ENCODE data around the gene NRAP. TPM values are rescaled to one million over a fixed set of nuclear protein-coding genes. Genes with fewer than 3 reads are reported as not detected.

The NRAP gene
- total and polyA plus RNA-seq, 2 of the 8 experiments (the other 6 are each of a cell fraction or from before 2014, with no cell fraction given) = not detected

DNA sequence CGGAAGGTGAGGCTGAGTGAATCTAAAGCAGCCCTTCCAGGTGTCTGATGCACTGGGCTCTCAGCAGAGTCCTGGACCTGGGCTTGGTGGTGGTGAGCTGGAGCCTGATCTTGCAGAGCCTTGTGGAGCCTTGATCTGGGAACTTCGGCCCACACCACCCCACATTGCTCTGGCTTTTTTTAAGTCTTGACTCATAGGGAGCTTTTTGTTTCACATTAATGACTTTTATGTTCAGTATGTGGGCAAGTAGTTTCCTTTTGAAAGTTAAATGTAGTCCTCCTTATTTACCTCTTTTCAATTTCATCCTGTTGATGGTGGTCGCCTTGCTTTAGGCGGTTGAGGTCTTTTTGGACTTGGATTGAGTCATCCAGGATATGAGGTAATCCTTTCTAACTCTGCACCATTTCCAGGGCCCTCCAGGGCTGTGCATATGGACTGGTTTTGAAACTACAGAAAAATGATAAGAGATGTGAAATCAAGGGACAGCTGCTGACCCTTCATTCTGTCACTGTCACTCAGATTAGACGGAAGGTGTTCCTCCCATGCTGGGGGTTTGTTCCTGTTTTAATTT is 2.9 kb upstream of the NRAP start:
- DNase-seq (ENCODE audit: low read depth in 1 of 2, low spot score in 2 of 2) (no peak), FAIRE-seq (no peak)
- Histone ChIP-seq H3K36me3 (ENCODE audit: control insufficient read depth in 2 of 4, insufficient read depth in 4 of 4, low read length in 3 of 4) (no peaks in the 10 kb centered on the region), H2AK5ac (ENCODE audit: low read depth, low read length) (no peak overlapping the region), H3K14ac (ENCODE audit: insufficient read length) (no peak overlapping the region), H4K20me1 (replicated peaks in 1 of 2; ENCODE audit: control insufficient read depth in 1 of 2, insufficient read depth in 2 of 2, low read length in 2 of 2) (no peaks in the 10 kb centered on the region), H2BK120ac (replicated peaks; ENCODE audit: low read depth, low read length) (no peak overlapping the region), H3K79me1 (ENCODE audit: low read depth, low read length) (no peaks in the 10 kb centered on the region), H3K27ac (ENCODE audit: low read depth, low read length) (no peak overlapping the region), H3K4me3 (ENCODE audit: extremely low read depth in 1 of 4, insufficient read depth in 2 of 4, low read depth in 3 of 4, low read length in 4 of 4) (no peak overlapping the region), H4K8ac (ENCODE audit: extremely low read depth, insufficient read depth, low read length) (no peak overlapping the region), H3K23me2 (ENCODE audit: low read depth, low read length) (no peaks in the 10 kb centered on the region), H3K23ac (ENCODE audit: insufficient read length) (no peak overlapping the region), H3K56ac (replicated peaks; ENCODE audit: insufficient read length, low read depth, low read length) (no peak overlapping the region), H2BK15ac (ENCODE audit: low read length) (no peak overlapping the region), H3K27me3 (replicated peaks in 1 of 4; ENCODE audit: control insufficient read depth in 3 of 4, extremely low read depth in 1 of 4, insufficient read depth in 3 of 4, low read length in 3 of 4) (no peaks in the 10 kb centered on the region), H3K4me1 (replicated peaks in 1 of 4; ENCODE audit: control insufficient read depth in 3 of 4, insufficient read depth in 4 of 4, low read length in 3 of 4) (no peaks in the 10 kb centered on the region; a peak in 1 of 7 replicates), H2BK20ac (ENCODE audit: low read length) (no peak overlapping the region), H4K91ac (replicated peaks; ENCODE audit: insufficient read length, low read length) (no peak overlapping the region), H2AFZ (ENCODE audit: low read length) (no peak overlapping the region), H4K5ac (ENCODE audit: insufficient read length, low read depth, low read length) (no peak overlapping the region), H3K18ac (ENCODE audit: extremely low read depth, low read length) (no peak overlapping the region), H3K79me2 (ENCODE audit: control insufficient read depth in 1 of 2, insufficient read depth in 2 of 2, low read length in 2 of 2) (no peaks in the 10 kb centered on the region), H2BK12ac (ENCODE audit: low read depth, low read length) (no peak overlapping the region), H3K4me2 (ENCODE audit: insufficient read depth in 1 of 2, low read depth in 2 of 2, low read length in 2 of 2) (no peak overlapping the region), H3K9ac (replicated peaks in 1 of 4; ENCODE audit: extremely low read depth in 1 of 4, low read depth in 3 of 4, low read length in 3 of 4) (no peak overlapping the region), H3K4ac (replicated peaks; ENCODE audit: insufficient read length, low read depth, low read length) (no peak overlapping the region), H2BK5ac (ENCODE audit: low read depth, low read length) (no peak overlapping the region), H3K9me3 (ENCODE audit: insufficient read depth in 2 of 2, low read depth in 1 of 2, low read length in 1 of 2) (no peaks in the 10 kb centered on the region; a peak in 1 of 4 replicates)
- TF ChIP-seq JUN (IDR thresholded peaks at IDR 0.05; ENCODE audit: low read depth, low read length) (no peak), EGR1 (IDR thresholded peaks at IDR 0.05; ENCODE audit: borderline replicate concordance, low read depth, low read length) (no peak), TEAD4 (IDR thresholded peaks at IDR 0.05; ENCODE audit: low read depth, low read length) (no peak)
- POLR2A ChIA-PET (ENCODE audit: partially characterized antibody) = no interaction called here
- 90% methylated on average over 5 of the region's 5 CpGs; no CpG with 5 or more reads in 1 of the 2 experiments for WGBS, 2 experiments (ENCODE audit: extremely low coverage in 1 of 2, insufficient coverage in 1 of 2, insufficient read length in 1 of 2, insufficient replicate concordance in 2 of 2, low coverage in 1 of 2, low lambda C conversion rate in 2 of 2, missing lambda C conversion rate in 1 of 2)
- CTCF ChIA-PET (ENCODE audit: partially characterized antibody) = interaction anchor here (0.6 to 2.4 kb wide), 2 partner anchors 51 to 75 kb away, joined by 3 to 6 read pairs; no protein-coding TSS in a partner anchor
